ENCODE data around the gene DYNLT2B.
"Not testable (repeated sequence)": the region's sequence is repeated elsewhere in the genome, so short reads cannot be mapped to it uniquely, and the experiment has no call there.

The DYNLT2B gene

GRCh38 chr3:196317687-196318467 lies at the start of gene DYNLT2B:
Gene DYNLT2B (minus strand): TSS chr3:196318240. CDS start chr3:196318152, 88 bp downstream.
- Histone ChIP-seq H3K9me3 (ENCODE audit: low read length) (no peaks in the 10 kb centered on the region), H3K79me2 (ENCODE audit: insufficient read depth, low read length) (no peaks in the 10 kb centered on the region), H2AFZ (ENCODE audit: low read length) (no peak within 1 kb of the TSS), H3F3A (ENCODE audit: insufficient read depth, low read length) (peaks cover 6% of the 10 kb centered on the region; the same call in 1 of the 2 replicates), H3K36me3 (ENCODE audit: insufficient read depth, low read length) (no peaks in the 10 kb centered on the region), H3K4me2 (ENCODE audit: low read length) (peak within 1 kb of the TSS; percentile 68), H3K4me1 (ENCODE audit: insufficient read depth, low read length, severe bottlenecking) (no peaks in the 10 kb centered on the region), H3K27ac (ENCODE audit: low read depth, low read length, poor library complexity, severe bottlenecking) (peak within 1 kb of the TSS; percentile 32), H4K20me1 (ENCODE audit: insufficient read depth, low read length) (no peaks in the 10 kb centered on the region), H3K9me2 (ENCODE audit: low read depth, low read length) (no peaks in the 10 kb centered on the region), H3K4me3 (ENCODE audit: low read depth, low read length, poor library complexity, severe bottlenecking) (peak within 1 kb of the TSS; percentile 71), H3K27me3 (ENCODE audit: insufficient read depth, low read length) (no peaks in the 10 kb centered on the region), H3K9ac (ENCODE audit: low read length) (peak within 1 kb of the TSS; percentile 74)
- TF ChIP-seq CTCF (IDR thresholded peaks at IDR 0.05; ENCODE audit: low read length): peak; percentile 7; the same call in 1 of the 2 replicates
- TF ChIP-seq EZH2 (IDR thresholded peaks at IDR 0.05; ENCODE audit: borderline replicate concordance, low read length): no peak

DNA sequence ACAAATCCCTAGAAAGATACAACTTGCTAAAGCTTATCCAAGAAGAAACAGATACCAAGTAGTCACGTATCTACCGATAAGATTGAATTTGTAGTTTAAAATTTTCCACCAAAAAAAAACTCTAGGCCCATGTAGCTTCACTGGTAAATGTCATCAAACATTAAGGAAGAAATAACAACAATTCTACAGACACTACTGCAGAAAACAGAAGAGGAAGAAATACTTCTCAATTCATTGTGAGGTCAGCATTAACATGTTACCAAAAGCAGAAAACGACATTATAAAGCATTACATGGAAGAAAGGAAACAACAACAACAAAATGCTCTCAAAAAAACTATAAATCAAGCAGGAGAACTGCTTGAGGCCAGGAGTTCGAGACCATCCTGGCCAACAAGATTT lies 47.7 kb upstream of the DYNLT2B start:
- Histone ChIP-seq H3K9ac (ENCODE audit: low read length) (no peak overlapping the region), H3K79me2 (ENCODE audit: insufficient read depth, low read length) (no peaks in the 10 kb centered on the region), H3K27me3 (ENCODE audit: insufficient read depth, low read length) (no peaks in the 10 kb centered on the region), H3K9me3 (ENCODE audit: low read length) (no peaks in the 10 kb centered on the region), H2AFZ (ENCODE audit: low read length) (no peak overlapping the region), H3K27ac (ENCODE audit: low read depth, low read length, poor library complexity, severe bottlenecking) (no peak overlapping the region), H3K4me2 (ENCODE audit: low read length) (no peak overlapping the region), H3F3A (ENCODE audit: insufficient read depth, low read length) (no peaks in the 10 kb centered on the region), H4K20me1 (ENCODE audit: insufficient read depth, low read length) (no peaks in the 10 kb centered on the region), H3K9me2 (ENCODE audit: low read depth, low read length) (no peaks in the 10 kb centered on the region), H3K36me3 (ENCODE audit: insufficient read depth, low read length) (peaks cover 73% of the 10 kb centered on the region), H3K4me1 (ENCODE audit: insufficient read depth, low read length, severe bottlenecking) (no peaks in the 10 kb centered on the region), H3K4me3 (ENCODE audit: low read depth, low read length, poor library complexity, severe bottlenecking) (no peak overlapping the region)
- TF ChIP-seq EZH2 (IDR thresholded peaks at IDR 0.05; ENCODE audit: borderline replicate concordance, low read length) (no peak), CTCF (IDR thresholded peaks at IDR 0.05; ENCODE audit: low read length) (no peak)

DNA sequence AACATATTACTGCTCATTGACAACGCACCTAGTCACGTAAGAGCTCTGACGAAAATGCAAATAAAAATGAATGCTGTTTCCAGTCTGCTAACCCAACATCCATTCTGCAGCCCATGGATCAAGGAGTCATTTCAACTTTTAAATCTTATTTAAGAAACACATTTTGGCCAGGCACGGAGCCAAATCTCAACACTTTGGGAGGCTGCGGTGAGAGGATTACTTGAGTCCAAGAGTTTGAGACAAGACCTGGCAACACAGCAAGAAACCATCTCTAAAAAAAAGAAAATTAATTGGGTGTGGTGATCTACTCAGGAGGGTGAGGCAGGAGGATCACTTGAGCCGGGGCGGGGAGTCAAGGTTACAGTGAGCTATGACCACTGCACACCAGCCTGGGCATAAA lies 42.5 kb upstream of the DYNLT2B start:
- H3K9ac ChIP-seq (ENCODE audit: low read length): no peak overlapping the region
- H4K20me1 ChIP-seq (ENCODE audit: insufficient read depth, low read length): no peaks in the 10 kb centered on the region
- H2AFZ ChIP-seq (ENCODE audit: low read length): no peak overlapping the region
- H3K9me2 ChIP-seq (ENCODE audit: low read depth, low read length): no peaks in the 10 kb centered on the region
- H3K36me3 ChIP-seq (ENCODE audit: insufficient read depth, low read length): peaks cover 87% of the 10 kb centered on the region
- H3K9me3 ChIP-seq (ENCODE audit: low read length): no peaks in the 10 kb centered on the region
- H3F3A ChIP-seq (ENCODE audit: insufficient read depth, low read length): no peaks in the 10 kb centered on the region
- H3K27me3 ChIP-seq (ENCODE audit: insufficient read depth, low read length): no peaks in the 10 kb centered on the region
- no peak overlapping the region for H3K27ac ChIP-seq (ENCODE audit: low read depth, low read length, poor library complexity, severe bottlenecking)
- no peak for TF ChIP-seq CTCF (IDR thresholded peaks at IDR 0.05; ENCODE audit: low read length)
- TF ChIP-seq EZH2 (IDR thresholded peaks at IDR 0.05; ENCODE audit: borderline replicate concordance, low read length): no peak
- no peaks in the 10 kb centered on the region for H3K4me1 ChIP-seq (ENCODE audit: insufficient read depth, low read length, severe bottlenecking)
- H3K4me2 ChIP-seq (ENCODE audit: low read length): no peak overlapping the region
- no peaks in the 10 kb centered on the region for H3K79me2 ChIP-seq (ENCODE audit: insufficient read depth, low read length)
- no peak overlapping the region for H3K4me3 ChIP-seq (ENCODE audit: low read depth, low read length, poor library complexity, severe bottlenecking)

- not testable (repeated sequence) for H3K9me2 ChIP-seq (ENCODE audit: low read depth, low read length); H3K4me3 ChIP-seq (ENCODE audit: low read depth, low read length, poor library complexity, severe bottlenecking); H3K9ac ChIP-seq (ENCODE audit: low read length); H2AFZ ChIP-seq (ENCODE audit: low read length); H3K27me3 ChIP-seq (ENCODE audit: insufficient read depth, low read length); H3K27ac ChIP-seq (ENCODE audit: low read depth, low read length, poor library complexity, severe bottlenecking); H3K4me1 ChIP-seq (ENCODE audit: insufficient read depth, low read length, severe bottlenecking); H3K4me2 ChIP-seq (ENCODE audit: low read length); H3F3A ChIP-seq (ENCODE audit: insufficient read depth, low read length); H3K79me2 ChIP-seq (ENCODE audit: insufficient read depth, low read length); H4K20me1 ChIP-seq (ENCODE audit: insufficient read depth, low read length); H3K9me3 ChIP-seq (ENCODE audit: low read length)
- peaks cover 94% of the 10 kb centered on the region for H3K36me3 ChIP-seq (ENCODE audit: insufficient read depth, low read length)
These were observed 40.5 kb upstream of the DYNLT2B start for GRCh38 chr3:196358540-196358939.
